Loucy (cell line): Measurements from ENCODE around the gene IRX3.

ENCODE experiments used
- EZH2phosphoT487 ChIP-seq: fragments of 200-600 bp; IDR thresholded peaks from 2 replicates; pipeline ENCODE4 v1.6.1; 2018; ENCODE audit warnings: antibody characterized with exemption, mild to moderate bottlenecking, moderate library complexity, borderline replicate concordance
- TF ChIP-seq, protein P1 (sequence below): fragments of 200-600 bp; sonication (generic); conservative IDR thresholded peaks from 2 replicates; pipeline ENCODE4 v1.5.1; 2014; ENCODE audit warnings: mild to moderate bottlenecking, antibody characterized with exemption, low read length

DNA sequence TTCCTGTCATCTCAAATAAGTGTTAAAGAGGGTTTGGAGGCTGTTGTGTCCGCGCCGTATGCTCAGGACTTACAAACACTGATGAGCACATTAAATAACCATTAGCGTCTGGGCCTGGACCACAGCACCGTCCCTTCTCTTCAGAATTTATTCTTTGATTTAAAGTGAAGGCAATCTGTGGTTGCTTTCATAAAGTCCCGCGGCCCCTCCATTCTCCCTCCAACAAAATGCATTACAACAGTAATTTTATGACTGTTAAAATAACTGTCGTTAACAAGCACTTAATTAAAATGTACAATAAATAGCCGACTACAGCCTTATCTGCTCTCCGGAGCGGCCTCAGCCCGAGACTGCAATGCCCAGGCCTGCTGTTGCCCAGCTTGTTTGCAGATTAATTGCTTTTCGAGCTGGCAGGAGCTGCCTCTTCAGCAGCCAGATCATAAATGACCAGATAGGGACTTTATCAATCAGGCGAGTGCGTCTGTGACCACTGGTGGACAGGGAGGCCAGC lies 30.6 kb upstream of the IRX3 start:
- TF ChIP-seq, protein P1, sequence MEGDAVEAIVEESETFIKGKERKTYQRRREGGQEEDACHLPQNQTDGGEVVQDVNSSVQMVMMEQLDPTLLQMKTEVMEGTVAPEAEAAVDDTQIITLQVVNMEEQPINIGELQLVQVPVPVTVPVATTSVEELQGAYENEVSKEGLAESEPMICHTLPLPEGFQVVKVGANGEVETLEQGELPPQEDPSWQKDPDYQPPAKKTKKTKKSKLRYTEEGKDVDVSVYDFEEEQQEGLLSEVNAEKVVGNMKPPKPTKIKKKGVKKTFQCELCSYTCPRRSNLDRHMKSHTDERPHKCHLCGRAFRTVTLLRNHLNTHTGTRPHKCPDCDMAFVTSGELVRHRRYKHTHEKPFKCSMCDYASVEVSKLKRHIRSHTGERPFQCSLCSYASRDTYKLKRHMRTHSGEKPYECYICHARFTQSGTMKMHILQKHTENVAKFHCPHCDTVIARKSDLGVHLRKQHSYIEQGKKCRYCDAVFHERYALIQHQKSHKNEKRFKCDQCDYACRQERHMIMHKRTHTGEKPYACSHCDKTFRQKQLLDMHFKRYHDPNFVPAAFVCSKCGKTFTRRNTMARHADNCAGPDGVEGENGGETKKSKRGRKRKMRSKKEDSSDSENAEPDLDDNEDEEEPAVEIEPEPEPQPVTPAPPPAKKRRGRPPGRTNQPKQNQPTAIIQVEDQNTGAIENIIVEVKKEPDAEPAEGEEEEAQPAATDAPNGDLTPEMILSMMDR = no peak
- no peak for TF ChIP-seq EZH2phosphoT487
